ENCODE data around the gene BPIFB6.

Gene BPIFB6

DNA sequence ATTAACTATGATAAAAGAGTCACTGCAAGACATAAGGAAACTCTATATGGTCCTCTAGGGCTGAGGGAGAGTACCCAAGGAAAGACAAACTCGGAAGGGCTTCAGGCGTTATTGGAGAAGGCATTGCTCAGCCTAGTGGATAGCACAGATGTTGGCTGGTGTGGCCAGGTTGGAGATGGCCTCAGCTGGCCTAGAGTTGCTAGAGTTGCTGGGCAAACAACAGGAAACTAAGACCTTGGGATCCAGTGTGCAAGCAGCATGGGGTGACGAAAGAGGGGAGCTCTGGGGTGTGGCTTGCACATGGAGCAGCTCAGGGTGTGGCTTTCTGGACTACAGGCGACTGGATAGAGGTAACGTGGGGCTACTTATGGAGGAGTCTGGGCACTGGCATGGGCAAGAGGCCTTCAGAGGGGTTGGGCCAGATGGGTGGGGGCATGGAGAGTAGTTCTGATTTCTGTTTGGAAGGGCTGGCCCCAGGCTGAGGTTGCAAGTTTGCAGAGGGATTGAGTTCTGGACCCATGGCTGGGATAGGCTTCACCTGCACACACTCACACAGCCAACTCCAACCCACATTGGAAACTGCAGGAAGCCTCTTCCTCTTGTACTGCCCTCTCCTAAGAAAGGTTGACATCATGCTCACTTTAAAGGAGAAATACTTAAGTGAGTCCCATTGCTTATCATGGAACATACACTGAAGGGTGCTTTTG, 5.2 kb upstream of the BPIFB6 start:
- no peaks in the 10 kb centered on the region; the same call in 1 of the 2 replicates for H3K27me3 ChIP-seq (ENCODE audit: control insufficient read depth, insufficient read depth, low read length)
- H3K27ac ChIP-seq (ENCODE audit: low read depth, low read length) = no peak overlapping the region
- H3K4me1 ChIP-seq (ENCODE audit: control insufficient read depth, insufficient read depth, low read length) = no peaks in the 10 kb centered on the region
- H3K36me3 ChIP-seq (ENCODE audit: control insufficient read depth, insufficient read depth, low read length) = no peaks in the 10 kb centered on the region
- no peaks in the 10 kb centered on the region for H3K9me3 ChIP-seq (ENCODE audit: control insufficient read depth, insufficient read depth, low read length)
- no peak overlapping the region for H3K9ac ChIP-seq (ENCODE audit: low read depth, low read length)
- H3K4me3 ChIP-seq (ENCODE audit: low read depth, low read length) = no peak overlapping the region

DNA sequence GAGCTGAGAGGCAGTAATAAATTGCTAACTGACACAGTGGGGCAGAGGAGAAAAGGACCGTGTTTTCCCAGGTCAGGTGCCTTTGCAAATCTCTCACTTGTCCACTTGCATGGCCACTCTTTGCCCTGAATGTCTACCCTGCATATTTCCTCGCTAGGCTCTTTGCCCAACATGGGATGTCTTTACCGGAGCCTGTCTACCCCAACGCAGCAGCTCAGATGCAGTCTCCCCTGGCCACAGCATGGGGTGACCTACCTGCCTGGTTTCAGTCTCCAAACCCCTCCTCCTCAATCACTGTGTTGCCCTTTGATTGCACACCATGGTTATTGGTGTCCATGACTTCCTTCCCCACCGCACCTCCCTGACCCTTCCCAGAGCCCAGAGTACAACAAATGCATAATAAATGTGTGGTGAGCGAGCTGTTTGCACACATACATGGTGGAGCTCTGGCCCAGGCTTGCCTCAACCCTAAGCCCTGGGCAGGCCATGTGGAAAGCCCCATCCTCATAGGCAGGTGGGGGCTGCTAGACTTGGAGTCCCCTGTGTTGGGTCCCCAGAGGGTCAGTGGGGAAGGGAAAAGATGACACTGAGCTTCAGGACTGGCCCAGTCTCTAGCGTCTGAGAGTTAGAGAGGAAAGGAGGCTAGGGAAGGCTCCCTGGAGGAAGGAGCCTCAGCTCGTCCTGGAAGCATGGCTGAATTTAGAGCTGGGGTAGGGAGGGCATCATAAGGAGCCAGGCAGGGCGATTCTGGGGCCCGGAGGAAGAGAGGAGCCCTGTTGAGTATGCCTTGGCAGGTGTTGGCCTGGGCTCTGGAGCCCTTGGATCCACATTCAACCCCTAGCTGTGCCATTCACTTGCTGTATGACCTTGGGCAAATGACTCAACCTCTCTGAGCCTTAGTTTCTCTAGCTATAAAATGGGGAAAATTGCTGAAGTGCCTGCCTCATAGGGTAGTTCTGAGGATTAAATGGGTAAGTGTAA, 4.4 kb upstream of the BPIFB6 start:
- Histone ChIP-seq H3K9me3 (ENCODE audit: control insufficient read depth, insufficient read depth, low read length) (no peaks in the 10 kb centered on the region), H3K4me3 (ENCODE audit: low read depth, low read length) (no peak overlapping the region), H3K36me3 (ENCODE audit: control insufficient read depth, insufficient read depth, low read length) (no peaks in the 10 kb centered on the region), H3K4me1 (ENCODE audit: control insufficient read depth, insufficient read depth, low read length) (no peaks in the 10 kb centered on the region), H3K9ac (ENCODE audit: low read depth, low read length) (no peak overlapping the region), H3K27me3 (ENCODE audit: control insufficient read depth, insufficient read depth, low read length) (no peaks in the 10 kb centered on the region; the same call in 1 of the 2 replicates), H3K27ac (ENCODE audit: low read depth, low read length) (no peak overlapping the region)

DNA sequence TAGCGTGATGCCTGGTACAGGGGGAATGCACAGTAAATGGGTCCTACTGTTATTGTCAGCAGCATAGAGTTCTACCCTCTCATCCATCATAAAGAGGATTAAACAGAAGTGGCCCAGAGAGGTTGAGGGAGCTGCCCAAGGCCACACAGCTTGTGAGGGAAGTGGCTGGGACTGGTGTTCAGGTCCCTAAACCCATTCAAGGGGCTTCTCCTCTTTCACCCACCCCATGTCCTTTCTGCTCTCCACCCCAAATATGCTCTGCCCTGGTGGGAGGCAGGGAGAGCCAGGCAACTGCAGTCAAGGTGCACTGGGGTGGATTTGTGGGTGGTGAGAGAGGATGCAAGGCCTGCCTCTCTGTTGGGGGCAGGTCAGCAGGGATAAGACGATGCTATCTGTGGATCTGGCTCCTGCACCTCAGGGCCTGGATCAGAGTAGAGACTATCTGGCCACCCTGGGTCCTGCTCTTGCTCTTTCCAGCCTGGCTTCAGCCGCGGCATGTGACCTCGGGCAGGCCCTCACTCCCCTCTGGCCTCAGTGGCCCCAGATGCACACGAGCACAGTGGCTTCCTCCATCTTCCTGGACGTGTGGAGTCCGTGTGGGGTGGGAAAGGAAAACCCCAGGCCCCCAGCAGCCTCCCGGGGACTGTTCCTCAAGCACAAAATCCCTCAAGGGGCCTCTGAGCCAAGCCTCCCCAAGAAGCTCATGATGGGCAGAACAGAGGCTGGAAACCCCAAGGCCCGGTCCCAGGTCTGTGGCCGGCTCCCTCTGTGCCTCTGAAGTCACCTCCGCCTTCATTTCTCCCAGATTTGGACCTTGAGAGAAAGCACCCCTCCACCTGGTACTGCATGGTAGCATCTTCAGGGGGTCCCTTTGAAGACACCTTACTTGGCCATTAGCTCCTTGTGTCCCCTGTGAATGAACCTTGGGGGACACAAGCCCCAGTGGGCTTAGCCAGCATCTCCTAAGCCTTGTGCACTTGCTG, 3.4 kb upstream of the BPIFB6 start:
- H3K9ac ChIP-seq (ENCODE audit: low read depth, low read length) = no peak overlapping the region
- no peaks in the 10 kb centered on the region for H3K4me1 ChIP-seq (ENCODE audit: control insufficient read depth, insufficient read depth, low read length)
- H3K9me3 ChIP-seq (ENCODE audit: control insufficient read depth, insufficient read depth, low read length) = no peaks in the 10 kb centered on the region
- no peak overlapping the region for H3K27ac ChIP-seq (ENCODE audit: low read depth, low read length)
- H3K27me3 ChIP-seq (ENCODE audit: control insufficient read depth, insufficient read depth, low read length) = no peaks in the 10 kb centered on the region; the same call in 1 of the 2 replicates
- H3K4me3 ChIP-seq (ENCODE audit: low read depth, low read length) = no peak overlapping the region
- H3K36me3 ChIP-seq (ENCODE audit: control insufficient read depth, insufficient read depth, low read length) = no peaks in the 10 kb centered on the region

DNA sequence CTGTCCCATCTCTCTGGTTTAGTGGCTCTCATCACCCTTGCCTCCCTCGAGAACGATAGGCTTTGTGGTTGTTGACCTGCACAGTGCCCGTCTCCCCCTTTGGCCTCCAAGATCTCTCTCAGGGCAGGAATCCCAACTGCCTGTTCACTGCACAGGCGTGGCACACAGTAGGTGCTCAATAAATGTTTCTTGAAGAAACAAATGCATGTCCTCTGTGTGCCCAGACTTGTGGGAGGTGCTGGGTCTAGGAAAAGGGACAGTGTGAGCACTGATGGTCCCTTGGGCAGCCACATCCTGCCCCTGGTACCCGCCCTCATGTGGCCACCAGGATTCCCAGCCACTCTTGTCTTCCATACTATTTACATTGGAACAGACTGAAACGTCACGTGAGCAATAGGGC, 2.6 kb upstream of the BPIFB6 start:
- Histone ChIP-seq H3K4me3 (ENCODE audit: low read depth, low read length) (no peak overlapping the region), H3K27ac (ENCODE audit: low read depth, low read length) (no peak overlapping the region), H3K9me3 (ENCODE audit: control insufficient read depth, insufficient read depth, low read length) (no peaks in the 10 kb centered on the region), H3K9ac (ENCODE audit: low read depth, low read length) (no peak overlapping the region), H3K27me3 (ENCODE audit: control insufficient read depth, insufficient read depth, low read length) (no peaks in the 10 kb centered on the region; the same call in 1 of the 2 replicates), H3K4me1 (ENCODE audit: control insufficient read depth, insufficient read depth, low read length) (no peaks in the 10 kb centered on the region), H3K36me3 (ENCODE audit: control insufficient read depth, insufficient read depth, low read length) (no peaks in the 10 kb centered on the region)

DNA sequence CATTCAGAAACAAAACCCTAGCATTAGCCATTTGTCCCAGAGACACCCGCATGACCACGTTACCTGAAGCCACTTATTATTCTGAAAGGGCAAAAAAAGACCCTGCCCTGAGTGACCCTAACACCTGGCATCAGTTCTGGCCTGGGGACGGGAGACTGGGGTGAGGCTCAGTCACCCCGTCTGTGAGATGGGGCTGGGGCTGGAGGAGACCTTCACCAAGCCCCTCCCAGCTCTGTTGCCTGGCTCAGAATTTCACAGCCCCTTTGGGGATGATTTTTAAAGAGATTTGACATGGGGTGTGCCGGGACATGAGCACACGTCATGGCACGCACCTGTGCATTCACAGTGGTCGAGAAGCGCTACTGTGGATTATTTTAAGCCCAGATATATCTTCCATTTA, 1.4 kb upstream of the BPIFB6 start:
- Histone ChIP-seq H3K9ac (ENCODE audit: low read depth, low read length) (no peak overlapping the region), H3K4me3 (ENCODE audit: low read depth, low read length) (no peak overlapping the region), H3K4me1 (ENCODE audit: control insufficient read depth, insufficient read depth, low read length) (no peaks in the 10 kb centered on the region), H3K36me3 (ENCODE audit: control insufficient read depth, insufficient read depth, low read length) (no peaks in the 10 kb centered on the region), H3K27ac (ENCODE audit: low read depth, low read length) (no peak overlapping the region), H3K9me3 (ENCODE audit: control insufficient read depth, insufficient read depth, low read length) (no peaks in the 10 kb centered on the region), H3K27me3 (ENCODE audit: control insufficient read depth, insufficient read depth, low read length) (no peaks in the 10 kb centered on the region; the same call in 1 of the 2 replicates)

DNA sequence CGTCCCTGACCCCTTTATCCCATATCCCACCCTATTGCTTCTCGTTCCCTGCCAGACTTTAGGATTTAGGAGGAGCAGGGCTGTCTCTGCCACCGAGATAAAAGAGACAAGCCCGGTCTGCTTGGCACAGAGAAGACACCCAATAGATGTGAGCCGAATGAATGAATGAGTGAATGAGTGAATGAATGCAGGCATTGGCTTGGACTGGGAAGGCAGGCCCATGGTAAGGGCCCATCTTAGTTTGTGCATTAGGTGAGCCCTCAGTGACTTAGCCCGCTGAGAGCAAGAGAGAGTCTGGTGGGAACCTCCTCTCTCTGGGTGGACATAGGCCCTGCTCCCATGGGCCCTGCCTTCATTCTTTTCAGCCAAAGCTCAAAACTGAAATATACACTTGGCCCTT, 879 bp upstream of the BPIFB6 start:
- H3K9me3 ChIP-seq (ENCODE audit: control insufficient read depth, insufficient read depth, low read length) = no peaks in the 10 kb centered on the region
- H3K27ac ChIP-seq (ENCODE audit: low read depth, low read length) = no peak overlapping the region
- no peaks in the 10 kb centered on the region; the same call in 1 of the 2 replicates for H3K27me3 ChIP-seq (ENCODE audit: control insufficient read depth, insufficient read depth, low read length)
- H3K9ac ChIP-seq (ENCODE audit: low read depth, low read length) = no peak overlapping the region
- no peaks in the 10 kb centered on the region for H3K36me3 ChIP-seq (ENCODE audit: control insufficient read depth, insufficient read depth, low read length)
- H3K4me1 ChIP-seq (ENCODE audit: control insufficient read depth, insufficient read depth, low read length) = no peaks in the 10 kb centered on the region
- H3K4me3 ChIP-seq (ENCODE audit: low read depth, low read length) = no peak overlapping the region

DNA sequence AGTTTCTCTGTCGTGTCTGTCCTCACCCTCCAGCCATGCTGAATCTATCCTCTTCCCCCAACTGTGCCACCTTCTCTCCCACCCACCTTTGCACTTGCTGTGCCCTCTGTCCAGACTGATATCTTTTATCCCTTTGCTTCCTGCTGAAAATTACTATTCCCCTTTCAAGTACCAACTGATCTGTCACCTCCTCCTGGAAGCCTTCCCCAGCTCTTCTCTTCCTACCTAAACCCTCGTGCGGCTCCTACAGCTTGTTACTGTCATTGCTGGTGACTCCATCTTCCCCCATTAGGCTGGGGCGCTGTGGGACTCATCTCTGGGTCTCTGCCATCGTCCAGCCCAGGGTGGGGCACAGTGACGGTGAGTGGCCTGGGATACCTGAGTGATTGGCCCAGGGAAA, 1.1 kb downstream of the BPIFB6 start:
- Histone ChIP-seq H3K27me3 (ENCODE audit: control insufficient read depth, insufficient read depth, low read length) (no peaks in the 10 kb centered on the region; the same call in 1 of the 2 replicates), H3K36me3 (ENCODE audit: control insufficient read depth, insufficient read depth, low read length) (no peaks in the 10 kb centered on the region), H3K27ac (ENCODE audit: low read depth, low read length) (no peak overlapping the region), H3K4me3 (ENCODE audit: low read depth, low read length) (no peak overlapping the region), H3K9ac (ENCODE audit: low read depth, low read length) (no peak overlapping the region), H3K4me1 (ENCODE audit: control insufficient read depth, insufficient read depth, low read length) (no peaks in the 10 kb centered on the region), H3K9me3 (ENCODE audit: control insufficient read depth, insufficient read depth, low read length) (no peaks in the 10 kb centered on the region)

DNA sequence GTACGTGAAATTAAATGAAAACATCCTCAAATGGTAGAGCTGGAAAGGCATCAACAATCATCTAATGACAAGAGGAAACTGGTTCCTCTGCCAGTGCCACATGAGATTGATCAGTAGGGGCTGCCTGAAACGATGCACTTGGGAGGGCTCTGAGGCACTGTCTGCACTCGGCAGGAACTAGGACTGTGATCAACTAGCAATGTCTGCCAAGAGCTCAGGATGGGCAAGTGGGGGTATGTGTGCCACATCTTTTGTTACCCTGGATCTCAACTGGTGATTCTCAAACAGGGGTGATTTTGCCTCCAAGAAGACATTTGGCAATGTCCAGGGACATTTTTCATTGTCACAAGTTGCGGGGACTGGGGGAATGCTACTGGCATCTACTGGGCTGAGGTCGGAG, 1.9 kb downstream of the BPIFB6 start:
- H3K9me3 ChIP-seq (ENCODE audit: control insufficient read depth, insufficient read depth, low read length) = no peaks in the 10 kb centered on the region
- no peak overlapping the region for H3K27ac ChIP-seq (ENCODE audit: low read depth, low read length)
- no peaks in the 10 kb centered on the region for H3K27me3 ChIP-seq (ENCODE audit: control insufficient read depth, insufficient read depth, low read length)
- H3K4me3 ChIP-seq (ENCODE audit: low read depth, low read length) = no peak overlapping the region
- no peaks in the 10 kb centered on the region for H3K36me3 ChIP-seq (ENCODE audit: control insufficient read depth, insufficient read depth, low read length)
- no peak overlapping the region for H3K9ac ChIP-seq (ENCODE audit: low read depth, low read length)
- no peaks in the 10 kb centered on the region for H3K4me1 ChIP-seq (ENCODE audit: control insufficient read depth, insufficient read depth, low read length)

DNA sequence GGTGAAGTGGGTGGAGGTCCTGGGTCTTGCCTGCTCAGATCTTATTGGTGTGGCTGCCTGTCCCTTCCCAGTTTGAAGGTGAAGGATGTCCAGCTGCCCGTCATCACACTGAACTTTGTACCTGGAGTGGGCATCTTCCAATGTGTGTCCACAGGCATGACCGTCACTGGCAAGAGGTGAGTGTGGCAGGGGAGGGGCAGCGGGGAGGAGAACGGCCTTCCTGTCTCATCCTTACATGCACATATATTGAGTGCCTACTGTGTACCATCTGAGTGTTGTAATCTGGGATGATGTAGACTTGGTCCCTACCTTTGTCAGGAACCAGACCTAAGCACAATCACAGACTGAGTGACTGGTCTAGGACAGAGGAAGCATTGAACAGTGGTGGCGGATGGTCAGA, 2.7 kb downstream of the BPIFB6 start:
- Histone ChIP-seq H3K27ac (ENCODE audit: low read depth, low read length) (no peak overlapping the region), H3K9me3 (ENCODE audit: control insufficient read depth, insufficient read depth, low read length) (no peaks in the 10 kb centered on the region), H3K4me3 (ENCODE audit: low read depth, low read length) (no peak overlapping the region), H3K9ac (ENCODE audit: low read depth, low read length) (no peak overlapping the region), H3K27me3 (ENCODE audit: control insufficient read depth, insufficient read depth, low read length) (no peaks in the 10 kb centered on the region), H3K36me3 (ENCODE audit: control insufficient read depth, insufficient read depth, low read length) (no peaks in the 10 kb centered on the region), H3K4me1 (ENCODE audit: control insufficient read depth, insufficient read depth, low read length) (no peaks in the 10 kb centered on the region)

DNA sequence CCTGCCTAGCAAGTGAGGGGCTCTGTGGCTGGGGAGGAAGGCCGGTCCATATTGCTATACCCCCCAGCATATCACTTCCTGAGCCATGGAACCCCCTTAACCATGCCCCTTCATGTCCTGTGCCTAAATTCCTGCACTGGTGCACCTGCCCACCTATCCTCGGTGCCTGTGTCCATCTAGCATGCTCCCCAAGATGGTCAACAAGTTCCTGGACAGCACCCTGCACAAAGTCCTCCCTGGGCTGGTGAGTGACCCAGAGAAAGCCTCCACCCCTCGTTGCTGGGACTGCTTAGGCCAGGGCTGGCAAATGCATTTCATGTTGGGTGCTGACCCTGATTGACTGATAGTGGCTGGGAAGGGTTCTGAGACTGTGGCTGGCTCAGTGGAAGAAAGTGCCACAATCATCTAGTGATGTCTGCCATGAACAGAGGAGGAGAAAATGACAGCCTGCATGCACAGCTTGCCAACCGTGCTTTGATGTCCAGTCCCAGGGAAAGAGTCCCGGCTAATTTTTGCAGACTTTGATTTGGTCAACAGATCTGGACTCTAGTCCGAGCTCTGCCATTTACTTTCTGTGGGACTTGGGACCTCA, 3.5 kb downstream of the BPIFB6 start:
- H3K4me1 ChIP-seq (ENCODE audit: control insufficient read depth, insufficient read depth, low read length) = no peaks in the 10 kb centered on the region
- no peaks in the 10 kb centered on the region for H3K27me3 ChIP-seq (ENCODE audit: control insufficient read depth, insufficient read depth, low read length)
- H3K9ac ChIP-seq (ENCODE audit: low read depth, low read length) = no peak overlapping the region
- H3K9me3 ChIP-seq (ENCODE audit: control insufficient read depth, insufficient read depth, low read length) = no peaks in the 10 kb centered on the region
- H3K27ac ChIP-seq (ENCODE audit: low read depth, low read length) = no peak overlapping the region
- H3K4me3 ChIP-seq (ENCODE audit: low read depth, low read length) = no peak overlapping the region
- no peaks in the 10 kb centered on the region for H3K36me3 ChIP-seq (ENCODE audit: control insufficient read depth, insufficient read depth, low read length)

Measured in HUES48 (cell line).